Sigmoid colon (tissue), 4 donors: ENCODE measurements around the gene ZNF777.

Experiments
- EP300 ChIP-seq, 4 donors: sonication (generic); formaldehyde crosslinking; IDR thresholded peaks; one replicate each; pipeline ENCODE4 v1.6.1; 2017; ENCODE audit warnings: antibody characterized with exemption in 4 of 4
- POLR2A ChIP-seq, 2 donors: fragments of 450-650 bp; IDR thresholded peaks; one replicate each; pipeline ENCODE4 v1.6.1; 2016; ENCODE audit warnings: antibody characterized with exemption in 2 of 2, mild to moderate bottlenecking in 2 of 2, moderate library complexity in 2 of 2
- TF ChIP-seq, protein P1 (sequence below), 4 experiments: fragments of 450-650 bp in 3 of 4; fragments of 200-600 bp in 1 of 4; IDR thresholded peaks; one replicate each; pipeline ENCODE4 v1.5.1; 2016 to 2019; ENCODE audit warnings: antibody characterized with exemption in 4 of 4, mild to moderate bottlenecking in 3 of 4, moderate library complexity in 2 of 4

DNA sequence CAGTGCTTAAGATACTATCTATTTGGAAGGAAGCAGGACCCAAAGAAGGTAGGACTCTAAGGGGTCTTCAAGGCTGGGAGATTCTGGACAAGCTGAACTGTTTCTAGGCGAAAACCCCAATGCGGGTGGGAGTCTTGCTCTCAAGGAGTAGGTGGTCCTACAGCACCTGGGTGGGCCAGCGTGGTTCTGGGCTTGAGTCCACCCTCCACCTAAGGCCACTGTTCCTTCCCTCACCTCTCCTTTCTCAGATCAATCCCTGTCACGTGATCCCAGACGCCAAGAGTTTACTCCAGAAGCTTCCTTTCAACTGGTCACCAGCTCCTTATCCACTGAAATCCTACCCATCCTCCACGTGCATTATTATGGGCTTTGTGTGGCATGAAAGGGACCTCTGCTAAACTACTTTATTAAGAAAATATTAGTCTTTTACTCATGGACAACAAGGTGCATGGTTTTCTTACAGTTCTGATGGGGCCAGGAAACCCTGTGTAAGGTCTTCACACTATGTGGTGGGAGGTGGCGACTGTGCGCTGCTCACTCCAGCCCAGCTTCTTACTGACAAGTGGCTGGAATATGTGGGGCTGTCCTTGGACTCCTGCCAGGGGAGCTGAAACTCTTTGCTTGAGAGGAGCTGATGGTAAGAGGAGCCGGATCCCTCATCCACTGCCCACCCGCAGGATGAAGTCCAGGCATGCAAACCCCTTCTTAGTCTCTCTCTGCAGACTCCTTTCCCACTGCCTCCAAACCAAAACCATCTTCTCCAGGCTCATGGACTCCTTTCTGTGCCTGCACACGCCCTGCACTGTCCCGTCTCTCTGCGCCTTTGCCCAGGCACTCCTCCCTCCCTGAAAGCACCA lies 35.2 kb upstream of the ZNF777 start:
- TF ChIP-seq EP300 (IDR thresholded peaks at IDR 0.05): no peak
- TF ChIP-seq, protein P1, sequence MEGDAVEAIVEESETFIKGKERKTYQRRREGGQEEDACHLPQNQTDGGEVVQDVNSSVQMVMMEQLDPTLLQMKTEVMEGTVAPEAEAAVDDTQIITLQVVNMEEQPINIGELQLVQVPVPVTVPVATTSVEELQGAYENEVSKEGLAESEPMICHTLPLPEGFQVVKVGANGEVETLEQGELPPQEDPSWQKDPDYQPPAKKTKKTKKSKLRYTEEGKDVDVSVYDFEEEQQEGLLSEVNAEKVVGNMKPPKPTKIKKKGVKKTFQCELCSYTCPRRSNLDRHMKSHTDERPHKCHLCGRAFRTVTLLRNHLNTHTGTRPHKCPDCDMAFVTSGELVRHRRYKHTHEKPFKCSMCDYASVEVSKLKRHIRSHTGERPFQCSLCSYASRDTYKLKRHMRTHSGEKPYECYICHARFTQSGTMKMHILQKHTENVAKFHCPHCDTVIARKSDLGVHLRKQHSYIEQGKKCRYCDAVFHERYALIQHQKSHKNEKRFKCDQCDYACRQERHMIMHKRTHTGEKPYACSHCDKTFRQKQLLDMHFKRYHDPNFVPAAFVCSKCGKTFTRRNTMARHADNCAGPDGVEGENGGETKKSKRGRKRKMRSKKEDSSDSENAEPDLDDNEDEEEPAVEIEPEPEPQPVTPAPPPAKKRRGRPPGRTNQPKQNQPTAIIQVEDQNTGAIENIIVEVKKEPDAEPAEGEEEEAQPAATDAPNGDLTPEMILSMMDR (IDR thresholded peaks at IDR 0.05): no peak
- no peak for TF ChIP-seq POLR2A (IDR thresholded peaks at IDR 0.05)
